Stimulated activated CD4-positive, alpha-beta T cell treated with anti-CD3 and anti-CD28 coated beads, Interleukin-1b, Interleukin-23, amount 100 ng/mL, for 24 hours (primary cell): ENCODE results near the gene SVEP1.

ENCODE experiments used
- DNase-seq, 4 experiments: peaks; one replicate each; pipeline ENCODE4 v3.0.0-alpha.2; 2020; ENCODE audit warnings: low read depth in 4 of 4, low spot score in 1 of 4

The SVEP1 gene

GRCh38 chr9:110528645-110529044 lies 50.9 kb downstream of the SVEP1 start:
- no peak for DNase-seq

- no peak for DNase-seq
Measured at GRCh38 chr9:110526426-110526825, 53.1 kb downstream of the SVEP1 start.

- DNase-seq = no peak
Measured at GRCh38 chr9:110521206-110521605, 58.3 kb downstream of the SVEP1 start.

- no peak for DNase-seq
Measured at GRCh38 chr9:110520120-110520701, 59.3 kb downstream of the SVEP1 start.

- DNase-seq = no peak
Measured at GRCh38 chr9:110517483-110517882, 62.1 kb downstream of the SVEP1 start.

- no peak for DNase-seq
Measured at GRCh38 chr9:110514897-110515296, 64.6 kb downstream of the SVEP1 start.

- no peak for DNase-seq
Measured at GRCh38 chr9:110512817-110513216, 66.7 kb downstream of the SVEP1 start.

- no peak for DNase-seq
Measured at GRCh38 chr9:110509792-110510191, 69.7 kb downstream of the SVEP1 start.

- no peak for DNase-seq
Measured at GRCh38 chr9:110502842-110503241, 76.7 kb downstream of the SVEP1 start.

GRCh38 chr9:110499608-110500007 lies 79.9 kb downstream of the SVEP1 start:
- no peak for DNase-seq

GRCh38 chr9:110487196-110487595 lies 92.3 kb downstream of the SVEP1 start:
- DNase-seq = no peak

GRCh38 chr9:110486218-110486617 lies 93.3 kb downstream of the SVEP1 start:
- DNase-seq = no peak

- no peak for DNase-seq
Measured at GRCh38 chr9:110479481-110479880, 100.1 kb downstream of the SVEP1 start.

GRCh38 chr9:110476251-110476650 lies 103.3 kb downstream of the SVEP1 start:
- no peak for DNase-seq

- DNase-seq = no peak
Measured at GRCh38 chr9:110472111-110472510, 107.4 kb downstream of the SVEP1 start.

GRCh38 chr9:110468950-110469349 lies 110.6 kb downstream of the SVEP1 start:
- DNase-seq = no peak

GRCh38 chr9:110465190-110465589 lies 114.4 kb downstream of the SVEP1 start:
- DNase-seq = no peak

- DNase-seq = no peak
Measured at GRCh38 chr9:110464321-110464720, 115.2 kb downstream of the SVEP1 start.

GRCh38 chr9:110463499-110463898 lies 116.0 kb downstream of the SVEP1 start:
- no peak for DNase-seq

GRCh38 chr9:110457245-110457644 lies 122.3 kb downstream of the SVEP1 start:
- no peak for DNase-seq

- DNase-seq = no peak
Measured at GRCh38 chr9:110456681-110457080, 122.9 kb downstream of the SVEP1 start.

GRCh38 chr9:110455860-110456259 lies 123.7 kb downstream of the SVEP1 start:
- DNase-seq = no peak

- DNase-seq = no peak
Measured at GRCh38 chr9:110452227-110452801, 127.2 kb downstream of the SVEP1 start.
